Measurements from ENCODE around the gene BEND3.

DNA sequence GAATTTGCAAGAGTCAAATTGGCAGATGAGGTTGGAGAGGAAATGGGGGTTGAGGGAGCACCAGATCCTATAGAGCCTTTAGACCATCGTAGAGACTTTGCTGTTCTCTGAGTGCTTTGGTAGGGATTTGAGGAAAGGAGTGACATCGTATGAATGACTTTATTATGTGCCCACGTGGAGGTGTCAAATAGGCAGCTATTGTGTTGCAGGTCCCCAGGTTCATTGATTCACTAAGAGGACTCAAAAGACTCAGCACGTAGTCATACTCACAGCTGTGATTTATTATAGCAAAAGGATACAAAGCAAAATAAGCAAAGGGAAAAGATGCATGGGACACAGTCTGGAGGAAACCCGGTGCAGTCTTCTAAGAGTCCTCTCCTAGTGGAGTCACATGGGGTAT lies 85.2 kb downstream of the BEND3 start:
- TF ChIP-seq CTCF (IDR thresholded peaks at IDR 0.05) (no peak), POLR2A (IDR thresholded peaks at IDR 0.05) (no peak)

Measured in lower leg skin (tissue), 3 donors.